K562 (cell line): ENCODE results near the gene RBM25. TPM values are rescaled to one million over a fixed set of nuclear protein-coding genes. Genes with fewer than 3 reads are reported as not detected.

Experiments
- E2F1 ChIP-seq: sonication (generic); formaldehyde crosslinking; IDR thresholded peaks from 2 replicates; pipeline ENCODE4 v1.8.1; 2023; ENCODE audit warnings: mild to moderate bottlenecking, missing genetic modification reagents, moderate library complexity
- ELF1 ChIP-seq: fragments of 200-800 bp; sonication (Bioruptor generic); IDR thresholded peaks from 2 replicates; pipeline ENCODE4 v1.6.1; 2016; ENCODE audit warnings: missing genetic modification characterization, missing compliant biosample characterization
- ESRRB ChIP-seq: fragments of 250-450 bp; sonication (Bioruptor Pico); IDR thresholded peaks from 2 replicates; pipeline ENCODE4 v1.5.0; 2020; ENCODE audit warnings: mild to moderate bottlenecking, moderate library complexity, borderline replicate concordance
- EZH2 ChIP-seq: IDR thresholded peaks from 2 replicates; pipeline ENCODE4 v1.6.1; 2012; ENCODE audit warnings: low read depth, mild to moderate bottlenecking, inconsistent platforms, low read length, borderline replicate concordance
- GTF3C2 ChIP-seq: IDR thresholded peaks from 3 replicates; pipeline ENCODE4 v1.6.1; 2011; ENCODE audit warnings: borderline replicate concordance, mild to moderate bottlenecking, moderate library complexity; ENCODE audit not compliant: insufficient read length; ENCODE audit errors: extremely low read depth
- HSF4 ChIP-seq: fragments of 250-450 bp; sonication (Bioruptor Pico); IDR thresholded peaks from 2 replicates; pipeline ENCODE4 v2.1.2; 2022; ENCODE audit warnings: mild to moderate bottlenecking, moderate library complexity, borderline replicate concordance
- L3MBTL2 ChIP-seq: fragments of 450-650 bp; IDR thresholded peaks from 2 replicates; pipeline ENCODE4 v1.6.1; 2016; ENCODE audit warnings: mild to moderate bottlenecking, moderate library complexity
- MTA1 ChIP-seq: fragments of 450-650 bp; IDR thresholded peaks from 2 replicates; pipeline ENCODE4 v1.6.1; 2017; ENCODE audit warnings: borderline replicate concordance
- SRSF7 ChIP-seq: fragments of 200-400 bp; formaldehyde crosslinking; optimal IDR thresholded peaks from 2 replicates; pipeline ENCODE3; 2017; ENCODE audit warnings: mild to moderate bottlenecking, low read depth, low read length
- SRSF9 ChIP-seq: fragments of 200-400 bp; formaldehyde crosslinking; IDR thresholded peaks from 2 replicates; pipeline ENCODE4 v1.6.1; 2017; ENCODE audit warnings: low read depth, low read length, borderline replicate concordance
- STAG1 ChIP-seq: sonication (generic); formaldehyde crosslinking; IDR thresholded peaks from 2 replicates; pipeline ENCODE4 v1.5.0; 2020; ENCODE audit warnings: missing genetic modification reagents, borderline replicate concordance
- THRAP3 ChIP-seq: fragments of 450-650 bp; IDR thresholded peaks from 2 replicates; pipeline ENCODE4 v1.6.1; 2016; ENCODE audit warnings: mild to moderate bottlenecking, inconsistent platforms, borderline replicate concordance
- TSHZ1 ChIP-seq: fragments of 250-450 bp; sonication (Bioruptor Pico); IDR thresholded peaks from 2 replicates; pipeline ENCODE4 v1.4.0; 2020; ENCODE audit warnings: mild to moderate bottlenecking, moderate library complexity
- ZNF197 ChIP-seq: fragments of 200-800 bp; sonication (Bioruptor generic); IDR thresholded peaks from 2 replicates; pipeline ENCODE4 v1.6.1; 2016; ENCODE audit warnings: low read depth, missing genetic modification characterization, missing compliant biosample characterization
- ZNF740 ChIP-seq, 3 experiments: fragments of 200-800 bp in 1 of 3; sonication (Bioruptor generic) in 1 of 3; sonication (generic) in 1 of 3; formaldehyde crosslinking in 1 of 3; IDR thresholded peaks; 2 replicates each; pipeline versions ENCODE4 v1.6.1 to v1.8.0; 2016 to 2022; ENCODE audit warnings: mild to moderate bottlenecking in 2 of 3, missing compliant biosample characterization in 2 of 3, missing genetic modification characterization in 2 of 3, missing genetic modification reagents in 1 of 3
- ZNF830 ChIP-seq: fragments of 250-450 bp; sonication (Bioruptor Pico); IDR thresholded peaks from 2 replicates; pipeline ENCODE4 v1.5.0; 2021; ENCODE audit warnings: mild to moderate bottlenecking
- polyA plus RNA-seq, 8 experiments: library from polyadenylated mRNA; depleted of rRNA in 4 of 8; stranded (reverse) in 5 of 8; unstranded in 3 of 8; fragments of >200 nt; fragmentation: Nextera tagmentation in 2 of 8; fragmentation: Illumina TruSeq in 1 of 8; extraction: Ambion mirVana in 2 of 8; extraction: Trizol in 1 of 8; gene quantifications; 2 replicates each; pipeline versions ENCODE4 v1.2.1 to v1.2.3, GENCODE V29; 2011 to 2014; ENCODE audit warnings: inconsistent platforms in 1 of 8, missing spikeins in 1 of 8
- total RNA-seq, 7 experiments: library from RNA; depleted of rRNA in 6 of 7; stranded (reverse); fragments of >200 nt in 6 of 7; fragmentation: Illumina TruSeq in 2 of 7; extraction: Trizol in 2 of 7; gene quantifications; 2 replicates each; pipeline versions ENCODE4 v1.2.1 to v1.2.3, GENCODE V29; 2011 to 2021; ENCODE audit warnings: low replicate concordance in 1 of 7

Gene RBM25
- total and polyA plus RNA-seq, 9 of the 15 experiments (the other 6 are each of a cell fraction or from before 2014, with no cell fraction given): 28.6 to 80.1 (median 48.1) TPM

- no peak for TF ChIP-seq GTF3C2
- no peak for TF ChIP-seq TSHZ1 (CRISPR knock-in tag)
- TF ChIP-seq STAG1 (CRISPR knock-in tag): no peak
- TF ChIP-seq E2F1 (CRISPR knock-in tag): no peak
- TF ChIP-seq ELF1: peak; percentile 84
- 0 out of 2 replicates have a peak, but pooled peaks have one; percentile 17 for TF ChIP-seq ZNF740 (CRISPR knock-in tag; IDR thresholded peaks at IDR 0.05)
- peak in 1 of 2 experiments; percentile 55; a peak in 1 of 4 replicates for TF ChIP-seq ZNF740 (tag; IDR thresholded peaks at IDR 0.05)
- TF ChIP-seq HSF4 (CRISPR knock-in tag): no peak
- TF ChIP-seq ZNF197 (CRISPR knock-in tag): peak; percentile 87; the same call in 1 of the 2 replicates
- no peak for TF ChIP-seq SRSF7
- no peak for TF ChIP-seq ESRRB
- TF ChIP-seq MTA1: peak; percentile 95
- TF ChIP-seq ZNF830 (CRISPR knock-in tag): no peak
- TF ChIP-seq SRSF9: no peak
- TF ChIP-seq EZH2: no peak
- no peak for TF ChIP-seq THRAP3
- peak; percentile 71 for TF ChIP-seq L3MBTL2
Measured at GRCh38 chr14:73026845-73027542, 31.3 kb upstream of the RBM25 start, which contains the start of gene ZFYVE1 (continued).
